ENCODE results near the gene CTDNEP1. TPM values are rescaled to one million over a fixed set of nuclear protein-coding genes. Genes with fewer than 3 reads are reported as not detected.

CTDNEP1 gene
- total and polyA plus RNA-seq, 2 of the 4 experiments (the other 2 are of a cell fraction), result 23.8 to 132 TPM

DNA sequence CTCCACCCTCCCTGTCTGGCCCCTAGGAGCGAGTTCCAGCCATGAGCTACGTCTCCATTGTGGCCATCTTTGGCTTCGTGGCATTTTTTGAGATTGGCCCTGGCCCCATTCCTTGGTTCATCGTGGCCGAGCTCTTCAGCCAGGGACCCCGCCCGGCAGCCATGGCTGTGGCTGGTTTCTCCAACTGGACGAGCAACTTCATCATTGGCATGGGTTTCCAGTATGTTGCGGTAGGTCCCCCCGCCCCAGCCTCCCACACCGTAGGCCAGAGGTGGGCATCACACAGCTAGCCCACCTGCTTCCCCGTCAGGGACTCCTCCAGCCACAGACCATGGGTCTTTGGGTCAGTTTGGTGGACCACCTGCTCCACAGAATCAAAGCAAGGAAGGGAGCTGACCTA is 34.1 kb upstream of the CTDNEP1 start:
- Histone ChIP-seq H4K8ac (ENCODE audit: low read depth in 2 of 2, low read length in 2 of 2) (no peak overlapping the region), H3K9me3 (ENCODE audit: control insufficient read depth, insufficient read depth, low read length) (no peaks in the 10 kb centered on the region), H3K79me1 (ENCODE audit: low read depth in 1 of 2, low read length in 2 of 2) (no peaks in the 10 kb centered on the region), H4K91ac (ENCODE audit: insufficient read depth, low read depth, low read length) (no peak overlapping the region), H3K4ac (ENCODE audit: low read depth, low read length) (no peak overlapping the region), H4K20me1 (ENCODE audit: insufficient read depth, low read length) (no peaks in the 10 kb centered on the region), H3K23ac (ENCODE audit: low read depth, low read length) (no peak overlapping the region), H3K4me3 (ENCODE audit: insufficient read depth, low read depth, low read length) (no peak overlapping the region), H3K27ac (ENCODE audit: insufficient read depth, low read length) (no peak overlapping the region), H2BK20ac (ENCODE audit: low read depth, low read length) (no peak overlapping the region), H4K5ac (ENCODE audit: low read depth, low read length) (no peak overlapping the region), H3K18ac (ENCODE audit: low read depth, low read length) (no peak overlapping the region), H2BK5ac (ENCODE audit: low read depth, low read length, poor library complexity, severe bottlenecking) (no peak overlapping the region), H3K9ac (ENCODE audit: low read depth, low read length) (no peak overlapping the region), H3K14ac (replicated peaks; ENCODE audit: low read depth, low read length) (no peak overlapping the region), H2BK15ac (ENCODE audit: low read depth, low read length) (no peak overlapping the region), H3K9me1 (ENCODE audit: insufficient read depth, low read length) (no peaks in the 10 kb centered on the region), H3K56ac (ENCODE audit: extremely low read depth, insufficient read depth, low read length) (no peak overlapping the region), H3K4me1 (ENCODE audit: control insufficient read depth, insufficient read depth, low read length) (peaks cover 2% of the 10 kb centered on the region; the same call in 1 of the 2 replicates), H2AK9ac (replicated peaks; ENCODE audit: low read depth, low read length, poor library complexity) (no peak overlapping the region), H2AK5ac (ENCODE audit: low read depth, low read length) (no peak overlapping the region), H3K36me3 (ENCODE audit: control insufficient read depth, insufficient read depth, low read length) (no peaks in the 10 kb centered on the region), H2BK120ac (ENCODE audit: low read depth, low read length) (no peak overlapping the region), H2AFZ (replicated peaks; ENCODE audit: low read length, poor library complexity) (no peak overlapping the region), H3K27me3 (ENCODE audit: control insufficient read depth, insufficient read depth, low read length) (peaks cover 59% of the 10 kb centered on the region), H3K4me2 (ENCODE audit: low read depth, low read length) (no peak overlapping the region)
- intact Hi-C loops (cut with micrococcal nuclease) (no loop called here), in situ Hi-C loops (cut with MboI; ENCODE audit: low sequenced_read_pairs) (no loop called here), dilution Hi-C loops (cut with HindIII; ENCODE audit: low sequenced_read_pairs, unreplicated experiment) (no loop called here)
- DNase-seq (no peak), ATAC-seq (ENCODE audit: low read depth) (no peak)
- TF ChIP-seq MXI1 (IDR thresholded peaks at IDR 0.05; ENCODE audit: borderline replicate concordance, low read depth, low read length) (no peak), FOS (IDR thresholded peaks at IDR 0.05; ENCODE audit: low read depth, low read length) (no peak), CHD1 (IDR thresholded peaks at IDR 0.05; ENCODE audit: low read depth, low read length) (no peak), POLR2A (IDR thresholded peaks at IDR 0.05; ENCODE audit: low read depth, low read length) (no peak), MAZ (IDR thresholded peaks at IDR 0.05; ENCODE audit: borderline replicate concordance, low read depth, low read length) (no peak), RFX5 (IDR thresholded peaks at IDR 0.05; ENCODE audit: low read depth, low read length) (no peak), RAD21 (IDR thresholded peaks at IDR 0.05; ENCODE audit: low read length) (no peak), MAFK (IDR thresholded peaks at IDR 0.05; ENCODE audit: low read depth, low read length) (no peak), CTCF (conservative IDR thresholded peaks at IDR 0.05; ENCODE audit: low read depth, low read length) (no peak), BHLHE40 (IDR thresholded peaks at IDR 0.05; ENCODE audit: low read depth, low read length) (no peak), CEBPB (IDR thresholded peaks at IDR 0.05; ENCODE audit: low read depth, low read length) (no peak), SMC3 (IDR thresholded peaks at IDR 0.05; ENCODE audit: low read depth, low read length) (no peak), USF2 (IDR thresholded peaks at IDR 0.05; ENCODE audit: low read depth, low read length) (no peak), ELK1 (IDR thresholded peaks at IDR 0.05; ENCODE audit: borderline replicate concordance, low read depth, low read length) (no peak), NFE2L2 (IDR thresholded peaks at IDR 0.05; ENCODE audit: low read depth, low read length) (no peak), RCOR1 (IDR thresholded peaks at IDR 0.05; ENCODE audit: insufficient replicate concordance, low read length) (no peak)
- no TSS peak for BruUV-seq (replicated peaks)
- POLR2A ChIA-PET (ENCODE audit: unreplicated experiment), result no interaction called here
- CTCF ChIA-PET, result interaction anchor here (0.6 kb wide), 1 partner anchor 20 kb away, joined by 3 read pairs; no protein-coding TSS in a partner anchor
- 65% methylated on average over 4 of the region's 12 CpGs; no CpG with 5 or more reads in 1 of the 2 experiments for WGBS, 2 experiments (ENCODE audit: extremely low coverage in 2 of 2, insufficient read length in 1 of 2)
